Lung (tissue), 12 donors: ENCODE data around the gene KRTAP10-7. TPM values are rescaled to one million over a fixed set of nuclear protein-coding genes. Genes with fewer than 3 reads are reported as not detected.
"Not testable (repeated sequence)": the region's sequence is repeated elsewhere in the genome, so short reads cannot be mapped to it uniquely, and the experiment has no call there.

Experiments
- ATAC-seq: fragments of 200-7000 bp; cut with Tn5 transposase; one replicate; pipeline ENCODE4 v1.9.1; 2020; ENCODE audit warnings: moderate number of reproducible peaks; ENCODE audit not compliant: insufficient read depth, low FRiP score
- DNase-seq, 3 donors: peaks; one replicate each; pipeline ENCODE4 v3.0.0-alpha.2; 2013 to 2017
- H3K27ac ChIP-seq, 2 donors: one replicate each; pipeline ENCODE4 v1.5.1; 2013; ENCODE audit warnings: mild to moderate bottlenecking in 2 of 2, moderate library complexity in 2 of 2, control low read depth in 1 of 2, inconsistent platforms in 1 of 2, low read depth in 1 of 2, low read length in 1 of 2
- H3K27me3 ChIP-seq, 3 donors: one replicate each; pipeline ENCODE4 v1.5.1; 2013; ENCODE audit warnings: low read length in 2 of 3; ENCODE audit not compliant: control insufficient read depth in 3 of 3, insufficient read depth in 3 of 3
- H3K36me3 ChIP-seq, 4 donors: one replicate each; pipeline ENCODE4 v1.5.1; 2013; ENCODE audit warnings: low read length in 4 of 4, mild to moderate bottlenecking in 1 of 4, moderate library complexity in 1 of 4; ENCODE audit not compliant: control insufficient read depth in 4 of 4, insufficient read depth in 4 of 4
- H3K4me1 ChIP-seq, 5 donors: one replicate each; pipeline ENCODE4 v1.5.1; 2013; ENCODE audit warnings: low read length in 5 of 5, mild to moderate bottlenecking in 2 of 5, moderate library complexity in 1 of 5; ENCODE audit not compliant: control insufficient read depth in 5 of 5, insufficient read depth in 5 of 5
- H3K4me3 ChIP-seq: one replicate; pipeline ENCODE4 v1.5.1; 2013; ENCODE audit warnings: mild to moderate bottlenecking, control low read depth, moderate library complexity
- H3K9ac ChIP-seq, 2 donors: one replicate each; pipeline ENCODE4 v1.5.1; 2013; ENCODE audit warnings: low read length in 2 of 2, control low read depth in 1 of 2; ENCODE audit not compliant: insufficient read depth in 1 of 2
- H3K9me3 ChIP-seq, 4 donors: one replicate each; pipeline ENCODE4 v1.5.1; 2013; ENCODE audit warnings: low read length in 3 of 4, mild to moderate bottlenecking in 1 of 4, moderate library complexity in 1 of 4; ENCODE audit not compliant: control insufficient read depth in 4 of 4, insufficient read depth in 3 of 4
- WGBS, 2 donors: extraction: QIAGEN DNeasy Blood & Tissue Kit; methylation state at CpG; one replicate each; pipeline ENCODE4 v1.1.7; 2013; 5-methylcytosine and 5-hydroxymethylcytosine counted together
- polyA plus RNA-seq, 2 donors: library from polyadenylated mRNA; stranded (reverse); fragments of 200-250 nt; gene quantifications; one replicate each; pipeline ENCODE4 v1.2.1, GENCODE V29; 2013
- total RNA-seq, 2 donors: library from RNA; depleted of rRNA in 1 of 2; stranded (reverse); fragments of >200 nt in 1 of 2; gene quantifications; one replicate each; pipeline ENCODE4 v1.2.1, GENCODE V29; 2014 to 2021
- TF ChIP-seq, protein P1 (sequence below): IDR thresholded peaks from 2 replicates; pipeline ENCODE4 v1.5.1; 2012; ENCODE audit warnings: mild to moderate bottlenecking; ENCODE audit errors: control extremely low read depth, extremely low read depth
- donor health status: control.
- donor health status: control.
- donor health status: Bipolar disorder and iron deficiency.
- donor health status: healthy.
- donor health status: DM: yes; HTN: yes; CAD: no.

KRTAP10-7 gene
- total and polyA plus RNA-seq, 4 donors: not detected

DNA sequence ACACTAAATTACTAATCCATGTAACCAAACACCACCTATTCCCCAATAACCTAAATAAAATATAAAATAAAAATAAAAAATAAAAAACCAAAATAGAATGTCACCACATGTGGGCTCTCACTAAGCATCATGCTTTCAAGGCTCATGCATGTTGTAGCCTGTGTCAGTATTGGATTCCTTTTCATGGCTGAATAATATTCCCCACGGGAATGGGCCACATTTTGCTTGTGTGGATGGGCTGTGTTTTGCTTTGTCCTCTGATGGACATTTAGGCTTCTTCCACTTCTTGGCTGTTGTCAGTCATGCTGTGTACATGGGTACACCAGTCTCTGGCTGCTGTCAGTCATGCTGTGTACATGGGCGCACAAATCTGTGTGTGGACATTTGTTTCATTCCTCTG, 11.3 kb upstream of the KRTAP10-7 start:
- H3K9me3 ChIP-seq: peaks cover 0 to 6% (median 0%) of the 10 kb centered on the region in 4 donors
- WGBS, 2 donors: 96 to 100% methylated on average over 2 of the region's 2 CpGs
- H3K4me1 ChIP-seq: peaks cover 0 to 8% (median 0%) of the 10 kb centered on the region in 5 donors

GRCh38 chr21:44589586-44590305, 10.7 kb upstream of the KRTAP10-7 start:
- Histone ChIP-seq H3K36me3 (no peaks in the 10 kb centered on the region), H3K4me3 (no peak overlapping the region), H3K27ac (no peak overlapping the region), H3K27me3 (peaks cover 0 to under 1% (median 0%) of the 10 kb centered on the region in 3 donors), H3K9ac (no peak overlapping the region), H3K9me3 (peaks cover 0 to 6% (median 0%) of the 10 kb centered on the region in 4 donors), H3K4me1 (peaks cover 0 to 8% (median 0%) of the 10 kb centered on the region in 5 donors)
- ATAC-seq (no peak), DNase-seq (no peak)
- TF ChIP-seq, protein P1, sequence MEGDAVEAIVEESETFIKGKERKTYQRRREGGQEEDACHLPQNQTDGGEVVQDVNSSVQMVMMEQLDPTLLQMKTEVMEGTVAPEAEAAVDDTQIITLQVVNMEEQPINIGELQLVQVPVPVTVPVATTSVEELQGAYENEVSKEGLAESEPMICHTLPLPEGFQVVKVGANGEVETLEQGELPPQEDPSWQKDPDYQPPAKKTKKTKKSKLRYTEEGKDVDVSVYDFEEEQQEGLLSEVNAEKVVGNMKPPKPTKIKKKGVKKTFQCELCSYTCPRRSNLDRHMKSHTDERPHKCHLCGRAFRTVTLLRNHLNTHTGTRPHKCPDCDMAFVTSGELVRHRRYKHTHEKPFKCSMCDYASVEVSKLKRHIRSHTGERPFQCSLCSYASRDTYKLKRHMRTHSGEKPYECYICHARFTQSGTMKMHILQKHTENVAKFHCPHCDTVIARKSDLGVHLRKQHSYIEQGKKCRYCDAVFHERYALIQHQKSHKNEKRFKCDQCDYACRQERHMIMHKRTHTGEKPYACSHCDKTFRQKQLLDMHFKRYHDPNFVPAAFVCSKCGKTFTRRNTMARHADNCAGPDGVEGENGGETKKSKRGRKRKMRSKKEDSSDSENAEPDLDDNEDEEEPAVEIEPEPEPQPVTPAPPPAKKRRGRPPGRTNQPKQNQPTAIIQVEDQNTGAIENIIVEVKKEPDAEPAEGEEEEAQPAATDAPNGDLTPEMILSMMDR: no peak
- 79 to 85% methylated on average over 24 of the region's 24 CpGs for WGBS, 2 donors

More for the DNA sequence above, 11.3 kb upstream of the KRTAP10-7 start:
- H3K27me3 ChIP-seq: peaks cover 0 to 2% (median under 1%) of the 10 kb centered on the region in 3 donors
- H3K4me3 ChIP-seq: no peak overlapping the region
- H3K27ac ChIP-seq: no peak overlapping the region
- H3K9ac ChIP-seq: no peak overlapping the region
- H3K36me3 ChIP-seq: no peaks in the 10 kb centered on the region
- ATAC-seq (no peak), DNase-seq (no peak)
- TF ChIP-seq, protein P1: no peak

GRCh38 chr21:44590311-44590721, 10.1 kb upstream of the KRTAP10-7 start:
- no peak overlapping the region for H3K27ac ChIP-seq
- TF ChIP-seq, protein P1: no peak
- DNase-seq (no peak), ATAC-seq (no peak)
- H3K27me3 ChIP-seq: no peaks in the 10 kb centered on the region
- H3K9me3 ChIP-seq: peaks cover 0 to 6% (median 0%) of the 10 kb centered on the region in 4 donors
- 79 to 92% methylated on average over 9 to 10 of the region's 10 CpGs for WGBS, 2 donors
- no peaks in the 10 kb centered on the region for H3K36me3 ChIP-seq
- H3K9ac ChIP-seq: no peak overlapping the region
- H3K4me3 ChIP-seq: no peak overlapping the region
- H3K4me1 ChIP-seq: peaks cover 0 to 8% (median 0%) of the 10 kb centered on the region in 5 donors

GRCh38 chr21:44590897-44591800, 9.2 kb upstream of the KRTAP10-7 start:
- H3K9me3 ChIP-seq, H3K4me1 ChIP-seq, H3K4me3 ChIP-seq, H3K27me3 ChIP-seq, H3K27ac ChIP-seq, ATAC-seq, DNase-seq, H3K36me3 ChIP-seq, H3K9ac ChIP-seq: not testable (repeated sequence)
- 69 to 80% methylated on average over 9 to 19 of the region's 19 CpGs for WGBS, 2 donors

DNA sequence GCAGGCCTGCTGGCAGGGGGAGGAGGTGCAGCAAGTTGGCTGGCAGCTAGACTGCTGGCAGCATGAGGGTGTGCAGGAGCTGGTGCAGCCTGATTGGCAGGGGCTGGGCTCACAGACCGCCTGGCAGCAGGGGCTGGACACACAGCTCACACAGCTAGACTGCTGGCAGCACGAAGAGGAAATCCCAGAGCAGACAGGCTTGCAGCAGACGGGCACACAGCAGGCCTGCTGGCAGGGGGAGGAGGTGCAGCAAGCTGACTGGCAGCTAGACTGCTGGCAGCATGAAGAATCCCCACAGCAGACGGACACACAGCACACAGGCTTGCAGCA, 8.6 kb upstream of the KRTAP10-7 start:
- not testable (repeated sequence) for ATAC-seq, H3K4me1 ChIP-seq, H3K9ac ChIP-seq, H3K27ac ChIP-seq, H3K36me3 ChIP-seq, H3K4me3 ChIP-seq, H3K27me3 ChIP-seq, DNase-seq, H3K9me3 ChIP-seq
- 55 to 82% methylated on average over 1 to 4 of the region's 4 CpGs for WGBS, 2 donors
